Measurements from ENCODE around the gene NOX4.

- TF ChIP-seq POLR2A (IDR thresholded peaks at IDR 0.05) (no peak), CTCF (IDR thresholded peaks at IDR 0.05) (no peak), EP300 (IDR thresholded peaks at IDR 0.05) (no peak)
Measured at GRCh38 chr11:89529626-89530380, 38.6 kb upstream of the NOX4 start.
